Erythroblast (primary cell): ENCODE measurements around the gene FGF12.

Experiments used
- GATA1 ChIP-seq: IDR thresholded peaks from 2 replicates; pipeline ENCODE4 v1.6.1; 2011; ENCODE audit warnings: low read depth, mild to moderate bottlenecking, control low read depth, low read length, moderate library complexity
- POLR2A ChIP-seq: IDR thresholded peaks from 2 replicates; pipeline ENCODE4 v1.6.1; 2011; ENCODE audit warnings: mild to moderate bottlenecking, low read length

- TF ChIP-seq POLR2A (no peak), GATA1 (no peak)
Observed at GRCh38 chr3:192444096-192444790, 283.1 kb downstream of the FGF12 start.
